Measurements from ENCODE around the gene ASAP2.

Gene ASAP2

DNA sequence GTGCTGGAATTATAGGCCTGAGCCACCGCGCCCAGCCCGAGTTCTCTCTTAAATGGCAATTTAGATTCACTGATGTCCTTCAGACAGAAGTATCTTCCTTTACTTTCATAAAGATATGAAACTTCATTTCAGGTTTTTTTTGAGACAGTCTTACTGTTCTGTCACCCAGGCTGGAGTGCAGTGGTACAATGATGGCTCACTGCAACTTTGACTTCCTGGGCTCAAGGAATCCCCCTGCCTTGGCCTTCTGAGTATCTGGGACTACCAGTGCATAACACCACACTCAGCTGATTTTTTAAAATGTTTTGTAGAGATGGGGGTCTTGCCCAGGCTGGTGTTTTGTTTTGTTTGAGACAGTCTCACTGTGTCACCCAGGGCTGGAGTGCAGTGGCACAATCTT, 203.5 kb downstream of the ASAP2 start:
- no peak for DNase-seq

DNA sequence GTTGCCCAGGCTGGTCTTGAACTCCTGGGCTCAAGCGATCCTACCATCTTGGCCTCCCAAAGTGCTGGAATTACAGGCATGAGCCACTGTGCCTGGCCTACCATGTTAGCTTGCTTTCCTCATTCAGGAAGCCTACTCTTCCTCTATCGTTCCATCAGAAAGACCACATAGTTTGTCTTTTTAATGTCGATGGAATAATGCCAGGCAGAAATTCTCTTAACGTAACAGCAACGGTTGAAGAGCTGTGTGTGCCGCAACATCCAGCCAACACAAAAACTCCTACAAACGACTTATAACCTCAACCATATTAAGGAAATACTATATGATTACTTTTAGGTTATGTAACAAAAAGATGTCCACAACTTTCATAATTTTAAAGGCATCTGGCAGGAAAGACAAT, 206.2 kb downstream of the ASAP2 start:
- no peak for DNase-seq

DNA sequence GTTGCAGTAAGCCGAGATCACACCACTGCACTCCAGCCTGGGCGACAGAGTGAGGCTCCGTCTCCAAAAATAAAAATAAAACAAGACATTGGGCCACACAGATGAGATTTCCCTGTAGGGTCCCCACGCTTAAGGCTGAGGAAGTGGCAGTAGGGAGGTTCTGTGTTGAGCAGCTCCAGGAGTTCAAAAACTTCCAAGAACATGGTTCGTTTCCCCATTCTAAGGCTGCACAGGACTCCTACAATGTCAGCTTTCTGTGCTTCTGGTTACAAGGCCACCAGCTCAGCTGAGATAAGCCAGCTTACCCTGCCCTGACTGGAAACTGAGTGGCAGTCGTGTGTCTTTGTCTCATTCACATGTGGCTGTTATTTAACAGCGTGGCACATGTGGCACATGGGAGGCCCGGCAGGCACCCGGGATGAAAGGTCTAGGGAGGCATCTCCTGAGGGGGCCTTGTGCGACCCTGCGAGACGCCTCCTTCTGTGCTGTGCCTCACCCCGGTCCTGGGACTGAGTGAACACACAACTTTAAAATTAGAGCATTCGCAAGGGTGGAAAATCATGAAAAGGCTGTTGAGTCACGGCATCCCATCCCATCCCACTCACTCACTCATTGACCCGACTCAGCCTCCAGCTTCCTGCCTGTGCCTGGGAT, 209.0 kb downstream of the ASAP2 start:
- DNase-seq, result no peak

DNA sequence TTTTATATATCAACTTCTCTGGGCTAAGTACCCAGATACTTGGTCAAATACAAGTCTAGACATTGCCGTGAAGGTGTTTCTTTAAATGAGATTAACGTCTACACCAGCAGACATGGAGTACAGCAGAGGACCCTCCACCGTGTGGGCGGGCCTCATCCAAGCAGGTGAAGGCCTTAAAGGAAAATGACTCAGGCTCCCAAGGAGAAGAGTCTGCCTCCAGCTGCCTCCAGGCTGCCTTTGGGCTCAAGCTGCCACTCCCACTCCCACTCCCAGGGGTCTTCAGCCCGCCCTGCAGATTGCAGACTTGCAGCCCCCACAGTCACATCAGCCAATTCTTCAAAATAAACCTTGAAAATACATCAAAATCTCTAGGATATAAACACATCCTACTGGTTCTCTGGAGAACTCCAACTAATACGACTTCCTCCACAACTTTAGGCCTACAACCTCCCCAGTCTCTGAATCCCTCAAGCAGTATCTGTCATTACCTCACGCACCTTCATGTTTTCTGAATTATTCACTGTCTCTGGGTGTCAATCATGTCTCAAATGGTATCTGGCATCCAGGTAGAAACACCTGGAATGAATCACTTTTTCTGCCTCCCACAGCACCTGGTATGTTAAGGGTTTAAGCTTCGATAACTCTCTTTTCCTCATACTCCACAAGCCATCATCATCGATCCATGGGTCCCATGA, 209.8 kb downstream of the ASAP2 start:
- DNase-seq, result no peak

DNA sequence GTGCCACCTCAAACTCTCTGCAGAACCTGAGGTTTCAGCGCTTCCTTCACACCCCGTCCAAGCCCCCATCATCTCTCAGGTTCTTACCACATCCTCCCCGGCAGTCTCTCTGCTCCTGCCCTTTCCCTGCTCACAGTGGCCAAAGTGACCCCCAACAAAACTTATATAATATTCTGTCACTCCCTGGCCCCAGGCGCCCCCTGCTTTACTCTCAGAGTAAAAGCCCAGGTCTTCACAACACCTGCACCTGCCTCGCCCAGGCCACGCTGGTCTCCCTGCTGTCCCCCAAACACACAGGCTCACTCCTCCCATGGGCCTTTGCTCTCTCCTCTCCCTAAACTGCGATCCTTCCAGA, 210.3 kb downstream of the ASAP2 start:
- DNase-seq, result no peak

DNA sequence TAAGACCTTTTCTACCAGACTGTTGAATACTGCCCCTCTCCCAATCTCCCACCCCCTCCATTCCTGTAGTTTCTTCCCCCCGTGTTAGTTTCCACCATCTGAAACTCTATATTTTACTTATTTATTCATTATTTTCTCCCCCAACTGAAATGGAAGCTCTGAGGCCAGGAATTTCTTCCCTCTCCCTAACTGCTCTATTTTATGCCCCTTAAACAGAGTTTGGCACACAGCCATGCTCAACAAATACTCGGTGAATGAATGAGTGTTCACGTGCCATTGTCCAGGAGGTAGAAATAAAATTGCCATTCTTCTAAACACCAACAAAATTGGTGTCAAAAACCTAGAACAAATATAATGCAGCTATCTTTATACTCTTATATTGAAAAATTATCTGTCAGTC, 211.1 kb downstream of the ASAP2 start:
- no peak for DNase-seq

DNA sequence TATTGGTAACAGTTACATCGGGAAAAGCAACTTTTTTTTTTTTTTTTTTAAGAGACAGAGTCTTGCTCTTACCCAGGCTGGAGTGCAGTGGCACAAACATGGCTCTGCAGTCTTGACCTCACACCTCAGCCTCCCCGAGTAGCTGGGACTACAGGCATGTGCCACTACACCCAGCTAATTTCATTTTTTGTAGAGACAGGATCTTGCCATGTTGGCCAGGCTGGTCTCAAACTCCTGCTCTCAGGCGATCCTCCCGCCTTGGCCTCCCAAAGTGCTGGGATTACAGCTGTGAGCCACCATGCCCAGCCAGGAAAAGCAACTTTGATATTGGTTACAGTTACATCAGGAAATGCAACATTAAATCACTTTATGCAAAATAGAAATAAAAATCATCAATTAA, 212.1 kb downstream of the ASAP2 start:
- no peak for DNase-seq

DNA sequence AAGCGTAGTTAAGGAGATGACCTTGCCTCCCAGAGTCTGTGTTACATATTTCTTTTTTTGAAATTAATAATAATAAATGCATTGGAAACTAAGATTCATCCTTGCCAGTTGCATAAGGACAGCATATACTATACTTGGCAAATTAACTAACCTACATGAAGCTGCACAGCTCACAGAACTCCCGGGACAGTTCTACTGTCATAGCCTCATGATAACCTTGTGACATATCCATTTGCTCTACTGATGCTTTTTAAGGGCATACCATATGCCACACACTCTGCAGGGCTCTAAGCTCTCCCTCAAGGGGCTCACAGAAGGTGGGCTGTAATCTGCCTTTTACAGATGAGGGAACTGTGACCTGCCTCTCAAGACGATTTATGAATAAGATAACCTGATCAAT, 212.9 kb downstream of the ASAP2 start:
- no peak for DNase-seq

DNA sequence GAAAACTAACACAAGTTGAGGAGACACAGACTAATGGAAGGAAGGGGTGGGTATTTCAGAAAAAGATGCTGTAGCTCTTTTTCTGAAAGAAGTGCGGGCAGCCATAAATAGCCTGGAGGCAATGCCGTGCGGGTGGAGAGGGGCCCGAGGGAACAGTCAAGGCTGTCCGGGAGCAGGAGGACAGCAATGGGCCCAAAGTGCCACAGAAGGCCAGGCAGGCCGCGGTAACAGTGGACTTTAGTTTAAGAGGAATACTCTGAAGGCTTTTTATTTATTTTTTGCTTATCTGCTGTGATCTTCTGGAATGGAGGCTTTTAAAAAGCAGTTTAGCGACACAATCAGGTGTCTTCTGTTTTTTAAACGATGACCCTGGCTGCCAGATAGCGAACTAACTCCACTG, 213.9 kb downstream of the ASAP2 start:
- DNase-seq, result no peak

DNA sequence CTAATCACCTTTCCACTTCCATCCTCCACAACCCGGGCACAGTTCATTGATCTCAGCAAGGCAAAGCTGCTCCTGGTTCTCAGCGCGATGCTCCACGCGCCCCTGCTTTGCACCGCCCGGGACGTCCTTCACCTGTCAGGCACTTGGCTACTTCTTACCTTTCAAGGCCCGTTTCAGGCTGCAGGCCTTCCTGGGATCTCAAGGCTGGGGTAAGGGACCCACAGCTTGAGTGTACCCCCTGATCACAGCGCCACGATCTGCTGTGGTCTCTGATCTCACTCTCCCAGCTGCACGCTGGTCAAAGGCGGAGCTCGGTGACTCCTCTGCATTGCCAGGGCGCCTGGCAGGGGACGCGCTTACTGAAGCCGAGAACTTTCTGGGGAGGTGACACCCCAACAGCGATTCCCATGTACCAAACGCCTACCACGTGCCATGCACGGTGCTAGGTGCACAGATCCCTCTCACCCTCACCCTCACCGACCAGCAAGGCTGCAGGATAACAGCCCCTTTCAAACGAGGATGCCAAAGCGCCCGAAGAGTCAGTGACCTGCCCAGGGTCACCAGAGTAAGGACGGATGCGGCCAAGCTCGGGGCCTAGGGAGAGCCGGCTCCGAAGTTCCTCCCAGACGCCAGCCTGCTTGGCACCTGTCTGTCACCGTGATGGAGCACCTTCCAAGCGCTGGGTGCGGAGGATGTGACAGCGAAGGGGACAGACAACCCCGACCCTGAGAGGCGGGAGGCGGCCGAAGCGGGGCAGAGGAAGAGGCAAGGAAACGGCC, 215.9 kb downstream of the ASAP2 start:
- peak; percentile 61 for DNase-seq

DNA sequence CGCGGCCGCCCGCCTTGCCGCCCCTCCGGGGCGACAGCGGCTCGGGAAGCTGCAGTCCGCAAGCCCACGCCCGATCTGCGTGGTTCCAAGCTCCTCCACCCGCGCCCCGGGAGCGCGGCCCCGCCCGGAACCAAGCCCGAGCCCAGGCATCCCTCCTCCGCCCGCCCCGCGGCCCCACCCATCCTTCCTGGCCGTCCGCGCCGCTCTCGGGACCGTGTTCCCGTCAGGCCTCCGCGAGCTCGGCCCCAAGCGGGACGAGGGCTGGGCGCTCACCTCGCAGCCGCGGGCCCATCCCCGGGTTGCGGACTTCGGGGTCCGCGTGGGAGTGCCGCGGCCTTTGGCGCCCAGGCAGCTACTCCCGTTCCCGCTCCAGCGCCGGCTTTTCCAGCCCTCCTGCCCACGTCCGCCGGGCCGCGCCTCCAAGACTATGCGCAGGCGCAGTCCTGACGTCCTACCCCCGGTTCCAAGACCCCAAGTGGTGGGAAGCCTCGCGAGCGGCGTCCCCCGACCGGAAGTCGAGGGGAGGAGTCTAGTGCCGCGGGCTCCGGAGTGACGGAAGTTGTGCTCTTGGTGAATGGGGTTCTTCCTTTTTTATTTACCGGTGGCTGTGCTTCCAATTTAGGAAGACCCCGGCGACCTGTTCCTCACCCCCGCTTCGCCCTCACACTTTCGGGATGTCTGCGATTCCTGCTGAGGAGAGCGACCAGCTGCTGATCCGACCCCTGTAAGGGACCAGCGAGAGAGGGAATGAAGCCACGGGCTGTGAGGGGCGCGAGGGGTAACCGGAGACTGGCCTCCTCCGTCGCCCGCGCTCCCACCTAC, 216.7 kb downstream of the ASAP2 start, which contains the start of the genes CPSF3 and ITGB1BP1:
CPSF3 (plus strand) TSS at position 555 of the 822 bp plus-strand sequence; CDS start at position 675, 120 bp downstream.
ITGB1BP1 (minus strand) TSS at position 429 of the 822 bp plus-strand sequence. CDS start 4,831 bp downstream, outside the sequence.
- DNase-seq, result peak; percentile 97

DNA sequence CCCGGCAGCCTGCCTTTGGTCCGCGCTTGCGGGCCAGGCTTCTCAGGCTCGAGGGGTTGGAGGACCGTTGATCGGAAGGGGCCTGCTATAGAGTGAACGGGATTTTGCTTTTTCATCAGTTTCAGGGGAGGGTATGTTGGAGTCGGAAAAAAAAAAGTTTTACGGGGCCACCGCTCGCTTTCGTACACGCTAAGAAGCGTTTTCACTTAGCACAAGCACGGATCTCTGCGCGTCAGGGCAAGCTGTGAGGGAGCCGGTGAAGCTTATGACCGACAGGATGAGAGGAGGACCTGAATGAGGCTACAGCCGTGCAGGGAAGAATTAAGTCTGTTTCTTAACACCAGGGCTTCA, 217.3 kb downstream of the ASAP2 start:
- peak; percentile 28 for DNase-seq

DNA sequence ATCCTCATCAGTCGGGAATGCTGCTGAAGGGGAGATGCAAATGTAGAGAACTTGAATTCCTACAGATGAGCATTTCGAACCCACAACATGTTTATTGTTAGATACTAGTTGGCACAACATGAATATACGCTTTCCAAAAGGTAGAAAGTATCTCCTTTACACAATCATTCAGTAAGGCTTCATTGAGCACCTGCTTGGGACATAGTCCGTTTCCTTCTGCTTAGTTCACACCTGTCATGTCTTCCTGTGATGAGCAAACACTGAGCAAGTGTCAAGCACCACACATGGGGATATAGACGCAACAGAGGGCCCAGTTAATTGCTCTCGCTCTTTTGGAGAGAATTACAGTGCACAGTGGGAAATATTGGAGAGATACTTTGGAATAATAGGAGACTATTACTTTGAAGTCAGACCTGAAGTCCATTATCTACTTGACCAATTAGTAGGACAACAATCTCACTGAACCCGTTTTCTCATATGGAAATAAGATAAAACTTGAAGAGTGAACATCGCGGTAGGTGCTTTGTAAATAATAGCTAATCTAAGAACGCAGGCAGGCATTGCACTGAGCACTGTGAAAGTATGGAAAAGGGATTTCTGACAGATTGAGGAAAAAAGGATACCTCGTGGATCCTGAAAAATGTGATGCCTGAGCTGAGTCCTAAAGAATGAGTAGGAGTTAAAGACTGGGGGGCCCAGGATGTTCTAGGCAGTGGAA, 218.0 kb downstream of the ASAP2 start:
- no peak for DNase-seq

DNA sequence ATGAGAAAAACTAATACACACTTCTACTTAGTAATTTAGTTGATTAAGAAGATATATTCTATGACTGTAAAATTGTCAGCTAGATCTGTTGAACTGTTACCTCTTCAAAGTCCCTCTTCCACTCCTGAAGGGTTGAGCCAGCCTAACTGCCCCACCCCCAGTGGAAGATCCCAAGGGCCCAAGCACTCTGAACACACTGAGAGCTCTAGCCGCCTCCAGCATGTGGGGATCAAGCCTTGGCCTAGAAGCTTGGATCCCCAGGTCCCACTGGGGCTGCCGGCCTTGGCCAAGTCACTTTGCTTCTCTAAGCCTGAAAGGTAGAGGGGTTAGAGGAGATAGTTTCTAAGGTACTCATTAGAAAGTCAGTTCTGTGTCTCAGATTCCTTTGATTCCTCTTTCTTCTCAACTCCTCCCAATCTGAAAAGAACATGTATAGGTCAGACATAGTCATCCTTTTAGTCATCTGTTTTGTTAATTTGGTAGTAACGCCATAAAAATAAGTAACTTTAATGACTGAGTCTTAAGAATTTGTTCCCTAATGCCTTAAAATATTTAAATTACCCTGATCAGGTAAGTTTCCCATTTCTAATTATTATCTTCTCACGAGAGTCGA, 222.5 kb downstream of the ASAP2 start:
- DNase-seq, result no peak

DNA sequence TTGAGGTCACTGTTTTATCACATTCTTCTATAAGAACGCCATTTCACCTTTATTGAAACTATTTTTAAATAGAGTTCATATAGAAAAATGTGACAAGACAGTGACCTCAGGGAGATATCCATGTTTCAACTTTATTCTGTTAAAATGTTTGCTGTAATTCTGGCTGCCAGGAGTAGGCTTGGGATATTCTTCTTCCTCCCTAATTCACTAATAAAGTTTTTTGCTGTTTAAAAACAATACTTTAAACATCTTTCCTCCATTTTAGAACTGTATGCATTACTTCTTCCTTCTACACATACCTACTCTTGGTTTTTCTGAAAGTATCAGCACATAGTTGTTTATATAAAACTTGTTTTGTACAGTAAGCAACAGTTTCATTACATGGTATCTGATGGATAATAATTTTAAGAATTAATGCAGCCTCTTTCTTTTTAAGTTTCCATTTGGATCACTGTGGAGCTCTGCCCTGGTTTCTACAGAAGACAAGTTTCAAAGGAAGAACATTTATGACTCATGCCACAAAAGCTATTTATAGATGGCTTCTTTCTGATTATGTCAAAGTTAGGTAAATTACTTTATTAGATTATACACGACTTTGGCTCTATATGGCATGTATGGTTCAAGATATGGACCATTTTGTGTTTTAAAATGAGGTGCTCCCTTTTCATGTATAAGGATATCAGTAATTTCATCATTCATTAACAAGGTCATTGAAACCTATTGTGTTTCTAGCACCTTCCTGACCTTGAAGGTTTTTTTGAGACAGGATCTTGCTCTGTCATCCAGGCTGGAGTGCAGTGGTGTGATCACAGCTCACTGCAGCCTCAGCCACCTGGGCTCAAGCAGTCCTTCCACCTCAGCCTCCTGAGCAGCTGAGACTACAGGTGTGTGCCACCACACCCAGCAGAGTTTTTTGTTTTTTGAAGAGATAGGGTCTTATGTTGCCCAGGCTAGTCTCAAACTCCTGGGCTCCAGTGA, 224.0 kb downstream of the ASAP2 start:
- DNase-seq, result no peak

DNA sequence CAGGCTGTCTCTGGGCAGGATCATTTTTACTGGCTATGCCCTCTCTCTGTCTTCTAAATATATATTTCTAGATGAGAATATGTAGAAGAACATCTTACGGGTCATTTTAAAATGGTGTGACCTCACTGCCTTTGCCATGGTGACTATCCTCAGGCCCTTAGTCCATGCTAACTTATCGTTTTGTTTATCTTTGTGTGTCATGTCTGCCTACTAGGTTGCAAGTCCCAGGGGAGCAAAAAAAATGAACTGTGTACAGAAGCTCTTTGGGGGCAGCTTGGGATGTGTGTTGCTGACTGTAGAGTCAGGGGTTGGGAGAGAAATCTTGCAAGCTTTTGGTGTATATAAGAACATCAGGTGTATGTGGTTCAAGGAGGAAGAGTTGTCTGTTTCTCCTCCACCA, 227.9 kb downstream of the ASAP2 start:
- DNase-seq, result no peak

DNA sequence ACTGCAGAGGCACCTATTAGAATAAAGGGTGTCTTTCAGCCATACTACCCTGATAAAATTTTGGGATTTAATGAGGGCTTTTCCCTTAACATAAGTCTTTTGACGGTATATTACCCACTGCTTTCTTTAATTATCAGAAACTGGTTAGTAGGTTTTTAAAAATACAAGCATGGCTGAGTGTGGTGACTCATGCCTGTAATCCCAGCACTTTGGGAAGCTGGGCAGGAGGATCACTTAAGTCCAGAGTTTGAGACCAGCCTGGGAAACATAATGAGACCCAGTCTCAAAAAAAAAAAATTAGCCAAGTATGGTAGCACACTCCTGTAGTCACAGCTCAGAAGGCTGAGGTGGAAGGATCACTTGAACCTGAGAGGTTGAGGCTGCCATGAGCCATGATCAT, 232.9 kb downstream of the ASAP2 start:
- no peak for DNase-seq

DNA sequence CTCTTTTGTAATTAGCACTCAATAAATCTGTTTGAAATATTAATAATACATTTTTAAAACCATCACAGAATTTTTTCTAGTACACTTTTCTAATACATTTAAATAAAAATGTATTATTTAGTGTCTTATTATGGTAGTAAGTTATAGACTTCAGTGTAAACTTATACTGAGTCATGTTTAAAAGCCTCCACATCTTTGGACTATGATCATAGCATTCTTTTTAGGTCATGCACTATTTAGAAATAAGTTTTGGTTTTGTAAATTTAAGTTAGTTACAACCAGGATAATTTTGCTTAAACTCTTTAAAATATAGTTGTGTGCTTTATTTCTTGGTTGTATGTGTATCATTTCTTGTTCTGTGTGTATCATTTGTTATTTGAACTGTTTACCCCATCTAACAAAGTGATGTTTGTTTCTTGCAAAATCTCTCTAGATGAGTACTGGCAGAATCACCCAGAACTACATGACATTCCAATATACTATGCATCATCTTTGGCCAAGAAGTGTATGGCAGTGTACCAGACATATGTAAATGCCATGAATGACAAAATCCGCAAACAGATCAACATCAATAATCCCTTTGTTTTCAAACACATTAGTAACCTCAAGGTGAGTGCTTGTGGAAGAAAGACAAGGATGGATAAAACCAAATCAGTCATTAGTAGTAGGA, 233.6 kb downstream of the ASAP2 start:
- no peak for DNase-seq

DNA sequence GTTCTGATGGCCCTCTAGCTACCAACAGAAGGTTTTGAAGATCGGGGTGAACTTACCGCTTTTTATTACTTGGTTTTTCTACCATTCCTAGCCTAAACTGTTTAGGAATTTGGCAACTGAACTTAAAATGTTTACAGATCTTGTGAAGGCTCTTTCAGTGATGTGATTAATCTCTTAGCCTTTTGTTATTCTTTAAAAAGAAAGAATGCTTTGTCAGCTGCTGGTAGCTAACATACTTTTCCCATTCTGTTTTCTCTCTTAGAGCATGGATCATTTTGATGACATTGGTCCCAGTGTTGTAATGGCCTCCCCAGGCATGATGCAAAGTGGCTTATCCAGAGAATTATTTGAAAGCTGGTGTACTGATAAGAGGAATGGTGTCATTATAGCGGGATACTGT, 234.9 kb downstream of the ASAP2 start:
- DNase-seq, result no peak

DNA sequence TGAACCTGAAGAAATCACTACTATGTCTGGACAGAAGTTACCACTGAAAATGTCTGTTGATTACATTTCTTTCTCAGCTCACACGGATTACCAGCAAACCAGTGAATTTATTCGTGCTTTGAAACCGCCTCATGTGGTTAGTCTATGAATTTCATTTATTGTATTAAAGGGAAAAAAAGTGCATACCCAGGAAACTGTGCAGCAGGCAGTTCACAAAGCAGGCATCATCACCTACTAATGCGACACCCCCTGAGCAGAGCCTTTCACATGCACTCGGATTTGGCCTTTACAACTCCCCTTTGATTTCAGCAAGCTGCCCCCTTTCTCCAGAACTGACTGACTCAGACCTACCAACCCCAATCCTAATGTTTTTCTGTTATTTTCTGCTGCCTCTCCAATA, 236.9 kb downstream of the ASAP2 start:
- no peak for DNase-seq

Measured in CD4-positive, alpha-beta T cell treated with Interleukin-17A for 4 hours (primary cell).